HG03135 (cell line): ENCODE measurements around the gene DIP2C.
"Not testable (repeated sequence)": the region's sequence is repeated elsewhere in the genome, so short reads cannot be mapped to it uniquely, and the experiment has no call there.

Source experiments
- ATAC-seq: cut with Tn5 transposase; IDR thresholded peaks from one replicate; pipeline ENCODE4 v1.9.1; 2021; ENCODE audit warnings: mild to moderate bottlenecking, moderate library complexity; ENCODE audit not compliant: unreplicated experiment

Gene DIP2C

DNA sequence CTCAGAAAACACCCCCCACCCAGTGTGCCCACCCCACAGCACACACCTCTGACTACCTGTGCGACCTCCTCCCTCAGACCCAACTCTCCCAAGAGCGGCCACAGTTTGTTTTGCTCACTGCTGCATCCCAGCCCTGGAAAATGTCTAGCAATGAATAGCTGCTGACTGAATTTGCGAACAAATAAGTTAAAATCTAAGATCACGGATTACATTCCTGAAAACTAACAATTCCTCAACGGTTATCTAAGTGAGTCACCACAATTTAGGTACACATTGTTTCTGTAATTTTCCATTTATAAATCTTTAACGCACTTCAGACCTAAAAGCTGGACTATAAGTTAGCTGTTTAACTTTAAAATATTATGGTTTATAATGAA lies 319.0 kb downstream of the DIP2C start:
- no peak for ATAC-seq

GRCh38 chr10:369684-370448 lies 319.6 kb downstream of the DIP2C start:
- ATAC-seq = no peak

GRCh38 chr10:369221-369683 lies 320.2 kb downstream of the DIP2C start:
- no peak for ATAC-seq

DNA sequence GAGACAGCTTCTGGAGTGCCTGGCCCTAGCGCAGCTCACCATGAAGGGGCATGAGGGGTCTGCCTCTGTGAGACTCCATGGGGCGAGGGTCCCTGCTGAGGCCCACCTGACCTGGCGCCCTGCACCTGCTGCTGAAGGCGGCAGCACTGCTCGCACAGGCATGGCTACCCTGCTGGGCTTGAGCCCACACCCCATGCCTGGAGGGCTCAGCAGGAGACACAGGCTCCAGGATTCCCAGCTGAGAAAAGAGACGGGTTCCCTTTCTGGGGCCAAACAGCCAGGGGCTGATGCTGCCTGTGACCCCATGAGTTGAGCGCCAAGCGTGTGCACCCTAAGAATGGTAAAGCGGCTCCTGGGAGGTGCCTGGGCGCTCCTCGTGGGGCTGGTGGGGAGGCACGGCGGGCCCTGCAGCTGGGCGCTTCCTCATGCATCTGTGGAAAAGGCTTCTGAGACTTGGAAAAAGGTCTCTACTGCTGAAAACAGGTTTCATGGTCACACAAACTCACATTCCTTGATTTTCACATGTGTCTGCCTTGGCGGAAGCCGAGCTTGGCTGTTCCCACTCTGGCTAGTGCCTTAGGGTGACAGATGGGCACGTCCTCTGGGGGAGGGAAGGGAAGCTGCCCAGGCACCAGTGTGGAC lies 320.8 kb downstream of the DIP2C start:
- no peak for ATAC-seq

DNA sequence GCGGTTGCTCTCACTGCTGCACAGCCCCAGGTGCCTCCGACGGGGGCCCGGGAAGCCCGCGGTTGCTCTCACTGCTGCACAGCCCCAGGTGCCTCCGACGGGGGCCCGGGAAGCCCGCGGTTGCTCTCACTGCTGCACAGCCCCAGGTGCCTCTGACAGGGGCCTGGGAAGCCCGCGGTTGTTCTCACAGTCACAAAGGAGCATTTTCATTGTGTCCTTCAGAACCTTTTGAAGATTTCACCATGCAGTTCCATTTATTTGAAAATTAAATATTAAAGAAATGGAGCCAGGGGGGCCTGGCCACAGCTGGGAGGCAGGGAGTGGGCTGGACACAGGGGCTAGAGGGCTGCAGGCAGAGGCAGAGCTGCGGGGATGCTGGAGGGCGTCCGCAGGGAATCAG lies 321.4 kb downstream of the DIP2C start:
- not testable (repeated sequence) for ATAC-seq

DNA sequence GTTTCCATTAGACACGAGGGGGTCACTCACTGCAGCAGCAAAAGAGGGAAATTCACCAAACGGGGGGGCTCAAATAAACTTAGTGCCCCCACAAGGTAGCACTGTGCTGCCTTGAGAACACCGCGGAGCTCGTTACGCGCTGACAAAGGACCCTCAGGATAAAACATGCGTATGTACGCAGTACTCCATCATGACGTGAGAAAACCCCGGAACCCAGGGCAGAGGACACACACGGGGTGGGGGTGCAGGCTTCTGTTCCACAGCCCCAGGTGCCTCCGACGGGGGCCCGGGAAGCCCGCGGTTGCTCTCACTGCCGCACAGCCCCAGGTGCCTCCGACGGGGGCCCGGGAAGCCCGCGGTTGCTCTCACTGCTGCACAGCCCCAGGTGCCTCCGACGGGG lies 321.8 kb downstream of the DIP2C start:
- no peak for ATAC-seq

- no peak for ATAC-seq
These were observed 323.3 kb downstream of the DIP2C start for GRCh38 chr10:366186-366585.

DNA sequence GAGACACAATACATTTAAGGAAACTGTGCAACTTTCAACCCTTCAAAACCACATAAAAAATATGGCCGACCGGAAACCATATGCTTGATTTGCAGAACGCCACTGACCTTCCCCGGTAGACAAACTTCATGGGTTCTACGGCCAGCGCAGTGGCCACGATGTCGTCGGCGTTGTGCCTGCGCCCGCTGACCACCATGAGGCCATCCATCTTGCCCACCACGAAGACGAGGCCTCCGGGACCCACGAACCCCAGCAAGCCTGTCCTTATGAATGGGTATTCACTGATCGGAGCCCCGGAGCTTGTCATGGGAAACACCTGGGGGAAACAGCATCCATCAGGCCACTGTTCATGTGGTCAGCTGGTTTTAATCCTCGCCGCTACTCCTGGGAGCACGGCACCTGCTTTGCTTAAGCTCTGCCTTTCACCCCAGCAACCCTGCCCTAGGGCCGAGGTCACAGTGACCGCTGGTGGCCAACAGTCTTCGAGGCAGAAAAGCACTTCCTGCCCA lies 325.1 kb downstream of the DIP2C start:
- no peak for ATAC-seq

DNA sequence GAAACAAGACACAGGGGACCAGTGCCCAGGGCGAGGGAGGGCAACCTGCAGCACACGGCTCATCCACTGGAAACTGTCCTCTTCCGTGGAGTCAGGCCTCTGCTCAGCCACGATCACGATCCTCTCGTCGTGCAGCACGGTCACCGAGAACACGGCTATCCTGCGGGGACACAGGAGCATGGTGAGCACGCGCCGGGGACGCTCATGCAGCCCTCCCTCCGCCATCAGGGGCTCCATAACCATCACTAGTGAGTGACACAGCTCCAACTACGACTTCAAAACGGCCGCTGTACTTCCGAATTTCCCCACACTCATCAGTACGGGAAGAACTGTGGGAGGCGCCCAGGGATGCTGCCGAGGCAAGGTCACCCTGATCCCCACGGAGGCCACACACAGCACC lies 326.3 kb downstream of the DIP2C start:
- no peak for ATAC-seq

DNA sequence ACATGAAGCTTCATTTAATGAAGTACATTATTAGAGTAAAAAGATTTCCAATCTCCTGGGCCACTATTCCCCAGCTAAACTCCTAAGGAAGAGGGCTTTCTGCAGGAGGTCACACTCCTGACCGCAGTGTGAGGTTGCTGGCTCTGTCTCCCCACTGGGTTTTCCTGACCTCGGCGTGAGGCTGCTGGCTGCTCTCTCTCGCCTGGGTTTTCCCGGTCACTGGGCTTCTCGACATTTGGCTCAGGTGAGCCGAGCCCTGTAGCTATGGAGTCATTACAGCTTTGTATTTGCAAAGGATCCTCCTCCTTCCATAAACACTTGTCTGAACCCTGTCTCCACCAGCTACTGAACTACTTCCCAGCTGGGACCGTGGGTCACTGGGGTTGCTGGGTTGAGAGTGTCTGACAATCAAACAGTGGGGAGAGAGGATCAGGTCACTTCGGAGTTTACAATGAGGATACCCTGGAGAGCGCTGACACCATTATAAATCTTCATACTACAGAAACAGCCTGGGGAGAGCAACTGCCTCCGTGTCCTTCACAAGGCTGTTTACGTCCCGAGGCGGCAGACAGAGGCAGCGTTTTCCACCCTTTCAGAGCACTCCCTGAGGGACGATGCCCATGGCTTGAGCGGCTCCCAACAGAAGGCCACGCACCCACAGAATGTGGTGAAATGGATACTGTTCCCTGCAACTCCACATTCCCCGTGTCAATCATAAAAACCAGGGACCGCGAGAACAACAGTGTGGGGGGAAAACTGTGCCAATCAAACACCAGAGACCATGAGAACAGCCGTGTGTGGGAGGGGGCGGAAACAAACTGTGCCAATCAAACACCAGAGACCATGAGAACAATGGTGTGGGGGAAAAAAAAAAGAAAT lies 328.0 kb downstream of the DIP2C start:
- no peak for ATAC-seq

DNA sequence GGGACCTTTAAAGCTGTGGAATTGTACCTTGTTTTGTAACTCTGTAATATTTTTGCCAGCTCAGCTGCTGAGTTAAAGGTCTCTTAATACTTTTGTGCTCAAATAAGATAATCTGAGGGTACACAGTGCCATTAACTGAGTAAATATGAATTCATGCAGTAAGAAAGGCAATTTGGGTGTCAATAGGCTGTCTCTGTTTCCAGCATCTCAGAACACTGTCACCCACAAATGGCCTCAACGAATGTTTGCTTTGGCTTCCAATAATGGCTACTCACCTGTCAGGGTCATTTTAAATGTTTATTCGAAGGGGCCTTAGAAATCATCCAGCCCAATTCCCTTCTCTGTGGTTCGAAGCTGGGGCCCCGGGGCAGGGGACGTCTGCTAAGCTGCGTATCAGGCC lies 328.8 kb downstream of the DIP2C start:
- no peak for ATAC-seq

- no peak for ATAC-seq
These were observed 329.7 kb downstream of the DIP2C start for GRCh38 chr10:359762-360161.

DNA sequence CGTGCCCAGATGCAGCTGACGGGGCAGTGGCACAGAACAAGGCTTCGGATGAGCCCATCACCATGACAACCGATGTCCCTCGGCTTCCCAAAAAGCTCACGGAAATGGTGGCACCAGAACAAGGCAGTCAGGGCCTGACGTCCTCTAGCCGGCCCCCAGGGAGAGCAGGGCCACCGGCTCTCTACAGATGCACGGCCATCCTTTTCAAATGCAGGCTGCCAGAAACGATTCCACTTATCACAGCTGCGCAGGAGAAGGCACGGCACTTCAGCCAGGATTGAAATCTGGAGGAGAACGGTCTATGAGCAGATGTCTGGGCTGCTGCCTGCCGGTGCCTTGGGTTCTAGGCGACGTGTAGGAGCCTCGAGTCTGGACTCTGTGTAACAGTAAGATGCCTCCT lies 330.4 kb downstream of the DIP2C start:
- no peak for ATAC-seq

DNA sequence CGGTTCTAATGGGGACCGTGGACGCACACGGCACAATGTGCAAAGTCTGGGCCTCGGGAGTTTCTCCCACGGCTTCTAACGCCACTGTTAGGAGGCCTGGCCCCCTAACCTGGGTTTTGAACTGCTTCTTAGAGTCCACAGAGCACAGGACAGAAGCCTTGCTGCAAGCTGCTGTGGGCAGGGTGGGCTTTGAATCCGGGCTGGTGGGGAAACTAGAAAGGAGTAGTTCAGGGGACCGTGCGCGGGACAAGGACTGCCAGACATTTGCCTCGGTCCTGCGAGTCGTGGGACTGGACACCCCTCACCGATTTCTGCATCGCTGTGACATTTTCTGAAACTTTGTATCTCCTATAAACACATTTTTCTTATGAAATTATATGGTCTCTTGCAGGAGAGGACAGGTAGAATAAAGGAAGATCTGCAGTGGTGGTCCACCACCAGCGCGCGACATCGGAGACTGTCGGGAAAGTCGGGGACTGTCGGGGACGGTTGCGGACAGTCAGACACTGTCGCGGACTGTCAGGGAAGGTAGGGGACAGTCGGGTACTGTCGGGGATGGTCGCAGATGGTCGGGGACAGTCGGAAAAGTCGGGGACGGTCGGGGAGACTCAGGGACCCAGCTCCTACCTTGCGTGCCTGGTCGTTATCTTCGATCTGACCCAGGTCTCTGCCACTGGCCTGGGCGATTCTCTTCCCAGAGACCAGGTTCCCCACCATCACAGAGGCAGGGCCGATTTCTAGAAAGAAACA lies 332.1 kb downstream of the DIP2C start:
- no peak for ATAC-seq

DNA sequence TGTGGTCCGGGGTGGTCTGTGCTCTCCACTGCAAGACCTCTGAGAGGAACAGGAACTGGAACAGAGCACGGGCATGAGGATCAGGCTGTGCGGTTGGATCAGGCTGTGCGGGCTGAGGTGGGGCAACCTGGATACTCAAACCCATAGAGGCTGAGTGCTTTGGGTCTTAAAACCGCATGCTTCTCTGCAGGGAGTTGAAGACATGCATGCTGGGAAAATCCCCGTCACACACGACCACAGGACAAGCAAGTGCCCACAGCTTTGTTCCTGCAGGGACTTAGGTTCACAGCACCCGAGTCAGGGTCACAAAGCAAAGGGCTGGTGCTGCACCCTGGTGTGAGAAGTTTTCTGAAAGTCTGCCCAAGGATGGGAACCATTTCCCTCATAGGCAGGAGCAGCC lies 333.0 kb downstream of the DIP2C start:
- ATAC-seq = no peak

- no peak for ATAC-seq
These were observed 334.4 kb downstream of the DIP2C start for GRCh38 chr10:354901-355617.

DNA sequence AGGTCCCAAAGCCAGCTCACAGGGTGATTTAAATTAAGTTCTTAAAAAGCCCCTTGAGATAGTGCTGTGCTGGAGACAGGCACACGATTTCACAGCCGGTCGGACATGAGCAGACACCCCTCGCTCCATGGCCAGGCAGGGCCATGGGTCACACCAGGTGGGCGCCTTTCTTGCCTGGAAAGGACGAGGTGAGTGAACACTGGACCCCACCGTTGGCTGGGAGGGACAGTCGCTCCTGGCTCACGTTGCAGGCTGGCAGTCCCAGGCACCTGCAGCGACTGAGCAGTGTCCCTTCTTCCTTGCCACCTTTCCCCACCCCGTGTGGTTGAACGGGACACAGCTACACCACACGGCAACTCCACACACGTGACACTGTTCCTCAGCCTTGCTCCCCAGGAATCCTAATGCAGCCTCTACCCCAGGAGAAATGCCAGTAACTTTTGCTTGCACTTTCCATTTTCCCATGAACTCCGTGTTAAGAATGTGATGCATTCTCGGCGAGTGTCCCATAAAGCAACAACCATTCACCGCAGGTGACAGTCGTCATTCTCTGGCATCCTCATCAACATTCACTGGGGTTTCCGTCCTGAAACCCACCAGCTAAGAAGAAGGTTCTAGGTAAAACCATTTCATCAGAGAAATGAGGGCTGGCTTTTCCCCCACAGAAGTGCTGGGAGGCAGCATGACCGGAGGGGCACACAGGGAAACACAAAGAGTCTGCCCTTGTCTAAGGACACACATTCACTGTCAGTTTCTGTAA lies 336.8 kb downstream of the DIP2C start:
- ATAC-seq = no peak

DNA sequence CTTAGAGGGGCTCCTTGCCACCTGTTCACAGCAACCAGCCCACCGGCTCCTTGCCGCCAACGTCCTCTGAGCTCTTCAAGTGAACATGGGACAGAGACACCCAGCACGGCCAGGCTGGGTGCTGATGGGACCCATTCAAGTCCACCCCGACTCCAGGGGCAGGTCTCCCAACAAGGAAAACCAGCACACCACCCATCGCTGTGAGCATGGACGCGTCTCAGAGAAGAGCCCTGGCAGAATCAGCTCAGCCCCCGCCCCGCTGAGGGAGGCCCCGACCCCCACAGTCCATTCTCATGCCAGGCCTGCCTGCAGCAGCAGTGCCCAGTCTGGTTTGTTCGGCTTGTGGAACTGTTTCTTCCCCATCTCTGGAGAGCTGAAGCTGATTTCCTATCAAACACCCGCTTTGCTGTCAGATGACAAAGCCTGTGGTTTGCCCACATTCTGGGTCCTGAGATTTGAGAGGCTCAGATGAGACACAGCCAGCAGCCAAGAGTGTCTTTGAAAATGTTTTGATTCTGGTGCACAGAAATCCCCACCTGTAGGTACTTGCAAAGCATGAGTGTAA lies 337.6 kb downstream of the DIP2C start:
- ATAC-seq = no peak

GRCh38 chr10:350981-351501 lies 338.4 kb downstream of the DIP2C start:
- ATAC-seq = no peak
